NCI-H1436 treated with DMSO at 0.1 percent for 48 hours (cell line): ENCODE results near the gene MEIOSIN.
"Not testable (repeated sequence)": the region's sequence is repeated elsewhere in the genome, so short reads cannot be mapped to it uniquely, and the experiment has no call there.

ENCODE experiments used
- DNase-seq: peaks from one replicate; lab custom pipeline; 2025; lab: John Stamatoyannopoulos, UW

The MEIOSIN gene, protein sequence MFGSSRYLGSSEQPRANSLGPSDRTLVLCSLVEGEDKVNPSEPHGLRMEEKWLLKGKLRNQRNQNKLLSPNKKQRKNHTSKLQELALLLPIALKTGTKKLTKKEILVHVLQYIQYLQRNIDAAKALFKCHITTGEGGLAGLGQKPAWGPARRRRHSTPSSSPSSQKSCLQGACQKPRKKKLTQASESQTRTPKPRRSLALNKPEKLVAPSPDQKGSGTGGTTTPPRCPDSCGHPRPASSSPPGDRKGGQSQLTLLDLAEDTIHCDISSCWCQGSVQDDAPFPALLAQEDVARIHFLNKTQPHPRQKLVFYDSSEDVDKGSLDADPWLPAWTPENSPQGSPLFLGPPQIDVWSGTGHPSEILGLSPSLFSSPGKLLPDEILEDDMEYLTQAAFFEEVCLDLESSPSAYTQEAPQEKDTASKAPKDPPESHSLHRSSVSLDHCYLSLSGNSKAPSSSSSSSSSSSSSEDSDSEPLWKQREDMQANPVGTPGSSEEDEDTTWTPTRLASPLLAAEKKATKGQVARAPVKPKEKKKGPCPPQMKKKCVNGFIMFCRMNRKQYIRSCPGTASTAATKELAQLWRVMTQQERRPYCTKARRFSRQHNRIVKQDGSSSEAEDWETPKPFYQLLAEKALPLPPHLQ

GRCh38 chr19:45733160-45733810, at the start of gene MEIOSIN:
Gene MEIOSIN, plus strand, starts transcription at chr19:45733439. Its CDS starts 1,938 bp downstream, at chr19:45735377.
- no peak for DNase-seq

DNA sequence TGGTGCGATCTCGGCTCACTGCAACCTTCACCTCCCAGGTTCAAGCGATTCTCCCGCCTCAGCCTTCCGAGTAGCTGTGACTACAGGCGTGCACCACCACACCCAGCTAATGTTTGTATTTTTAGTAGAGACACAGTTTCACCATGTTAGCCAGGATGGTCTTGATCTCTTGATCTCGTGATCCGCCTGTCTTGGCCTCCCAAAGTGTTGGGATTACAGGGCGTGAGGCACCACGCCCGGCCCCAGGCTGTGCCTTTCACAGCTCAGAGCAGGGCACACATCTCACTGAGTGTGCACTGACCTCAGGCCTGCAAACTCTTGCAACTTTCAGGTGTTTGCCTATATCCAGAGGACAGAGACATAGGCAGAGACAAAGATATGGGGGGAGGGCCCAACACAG, 48.2 kb upstream of the MEIOSIN start:
- DNase-seq, result not testable (repeated sequence)

- DNase-seq, result no peak
Measured at GRCh38 chr19:45687599-45687998, 45.6 kb upstream of the MEIOSIN start.

DNA sequence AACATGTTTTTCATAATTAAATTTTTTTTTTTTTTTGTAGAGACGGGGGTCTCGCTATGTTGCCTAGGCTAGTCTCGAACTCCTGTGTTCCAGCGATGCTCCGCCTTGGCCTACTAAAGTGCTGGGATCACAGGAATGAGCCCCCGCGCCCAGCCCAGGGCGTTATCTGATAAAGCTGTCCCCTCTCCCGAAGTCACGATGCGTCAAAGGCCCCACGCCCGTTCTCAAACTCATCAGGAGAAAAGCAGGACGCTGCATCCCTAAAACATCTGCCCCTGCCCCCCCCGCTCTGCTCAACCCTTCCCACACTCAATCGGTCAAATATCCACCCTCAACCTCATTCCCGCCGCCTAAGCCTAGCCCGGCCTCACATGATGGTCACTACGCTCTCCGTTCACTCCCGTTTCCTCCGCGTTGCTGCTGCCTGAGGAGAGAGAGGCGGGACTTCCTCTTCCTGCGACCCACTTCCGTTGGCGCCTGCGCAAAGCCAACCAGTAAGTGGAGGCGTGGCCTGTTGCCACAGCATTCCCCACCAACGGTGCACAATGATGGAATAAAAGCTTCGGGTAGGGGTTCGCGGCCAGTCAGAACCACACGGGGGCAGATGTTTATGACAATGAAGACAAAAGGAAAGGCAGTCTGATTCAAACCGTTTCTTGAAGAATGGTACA, 41.6 kb upstream of the MEIOSIN start, which contains the start of gene SNRPD2:
SNRPD2 (minus strand) TSS at position 438 of the 671 bp plus-strand sequence; CDS start at position 373, 65 bp downstream.
- DNase-seq, result peak; percentile 87

GRCh38 chr19:45692187-45693105, 40.8 kb upstream of the MEIOSIN start, which contains the start of gene QPCTL:
Gene QPCTL, plus strand, starts transcription at chr19:45692666. Its CDS starts 38 bp downstream, at chr19:45692704.
- DNase-seq, result peak; percentile 97

- no peak for DNase-seq
Measured at GRCh38 chr19:45693106-45693788, 40.0 kb upstream of the MEIOSIN start.

DNA sequence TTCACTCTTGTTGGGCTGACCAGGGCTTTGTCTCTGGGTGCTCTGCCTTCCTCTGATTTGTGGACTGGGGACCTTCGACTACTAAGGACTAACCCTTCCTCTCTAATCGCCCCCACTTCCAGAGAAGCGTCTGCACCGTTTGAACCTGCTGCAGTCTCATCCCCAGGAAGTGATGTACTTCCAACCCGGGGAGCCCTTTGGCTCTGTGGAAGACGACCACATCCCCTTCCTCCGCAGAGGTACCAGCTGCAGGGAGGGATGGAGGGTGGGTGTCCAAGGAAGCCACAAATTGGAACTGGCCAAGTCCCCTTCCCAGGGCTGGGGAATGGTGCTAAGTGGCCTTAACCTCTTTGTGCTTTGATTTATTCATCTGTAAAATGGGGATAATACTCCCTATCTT, 31.6 kb upstream of the MEIOSIN start:
- no peak for DNase-seq

DNA sequence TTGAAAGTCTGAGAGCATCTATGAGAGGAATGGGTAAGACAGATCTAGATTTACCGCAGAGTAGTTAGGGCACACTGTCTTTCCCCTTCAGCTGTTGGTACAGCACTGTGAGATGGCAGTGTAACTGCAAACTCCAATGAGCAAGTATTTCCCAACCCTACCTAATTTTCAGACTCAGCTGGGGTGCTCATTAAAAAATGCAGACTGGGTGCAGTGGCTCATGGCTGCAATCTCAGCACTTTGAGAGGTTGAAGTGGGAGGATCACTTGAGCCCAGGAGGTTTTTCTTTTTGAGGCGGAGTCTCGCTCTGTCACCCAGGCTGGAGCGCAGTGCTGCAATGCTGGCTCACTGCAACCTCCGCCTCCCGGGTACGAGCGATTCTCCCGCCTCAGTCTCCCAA, 28.1 kb upstream of the MEIOSIN start:
- DNase-seq, result no peak

DNA sequence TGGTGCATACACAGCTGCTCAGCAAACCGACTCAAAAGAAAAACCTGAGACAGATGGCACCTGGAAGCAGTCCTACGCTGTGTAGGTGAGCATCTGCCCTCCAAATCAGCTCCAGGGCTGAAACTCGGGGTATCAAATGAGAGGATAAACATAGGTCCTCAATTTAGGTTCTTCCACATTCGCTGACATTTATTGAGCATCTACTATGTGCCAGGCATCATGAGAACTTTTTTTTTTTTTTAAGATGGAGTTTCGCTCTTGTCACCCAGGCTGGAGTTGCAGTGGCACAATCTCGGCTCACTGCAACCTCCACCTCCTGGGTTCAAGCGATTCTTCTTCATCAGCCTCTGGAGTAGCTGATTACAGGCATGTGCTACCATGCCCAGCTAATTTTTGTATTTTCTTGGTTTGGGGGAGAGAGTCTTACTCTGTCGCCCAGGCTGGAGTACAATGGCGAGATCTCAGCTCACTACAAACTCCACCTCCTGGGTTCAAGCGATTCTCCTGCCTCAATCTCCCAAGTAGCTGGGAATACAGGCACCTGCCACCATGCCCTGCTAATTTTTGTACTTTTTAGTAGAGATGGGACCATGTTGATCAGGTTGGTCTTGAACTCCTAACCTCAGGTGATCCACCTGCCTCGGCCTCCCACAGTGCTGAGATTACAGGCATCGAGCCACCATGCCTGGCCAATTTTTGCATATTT, 27.4 kb upstream of the MEIOSIN start:
- no peak for DNase-seq

- DNase-seq, result no peak
Measured at GRCh38 chr19:45710356-45711130, 22.7 kb upstream of the MEIOSIN start.

GRCh38 chr19:45711851-45712698, 21.2 kb upstream of the MEIOSIN start:
- DNase-seq, result no peak

DNA sequence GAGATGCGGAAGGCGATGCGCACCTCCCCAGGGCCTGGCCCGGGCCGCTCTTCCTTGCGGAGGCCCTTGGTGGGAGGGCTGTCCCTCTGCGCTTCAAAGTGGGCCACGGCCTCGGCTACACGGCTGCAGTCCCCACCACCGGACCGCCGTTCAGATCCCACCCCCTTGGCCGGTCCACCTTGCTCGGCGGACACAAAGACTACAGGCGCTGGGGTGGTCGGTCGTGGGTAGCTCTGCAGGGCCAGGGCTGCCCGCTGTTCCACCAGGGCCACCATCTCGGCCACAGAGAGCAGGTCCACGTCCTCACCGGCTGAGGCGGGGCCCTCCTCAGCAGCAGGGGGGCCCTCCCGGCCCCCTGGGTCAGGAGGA, 20.6 kb upstream of the MEIOSIN start:
- DNase-seq, result no peak

- no peak for DNase-seq
Measured at GRCh38 chr19:45713141-45713540, 20.1 kb upstream of the MEIOSIN start.

DNA sequence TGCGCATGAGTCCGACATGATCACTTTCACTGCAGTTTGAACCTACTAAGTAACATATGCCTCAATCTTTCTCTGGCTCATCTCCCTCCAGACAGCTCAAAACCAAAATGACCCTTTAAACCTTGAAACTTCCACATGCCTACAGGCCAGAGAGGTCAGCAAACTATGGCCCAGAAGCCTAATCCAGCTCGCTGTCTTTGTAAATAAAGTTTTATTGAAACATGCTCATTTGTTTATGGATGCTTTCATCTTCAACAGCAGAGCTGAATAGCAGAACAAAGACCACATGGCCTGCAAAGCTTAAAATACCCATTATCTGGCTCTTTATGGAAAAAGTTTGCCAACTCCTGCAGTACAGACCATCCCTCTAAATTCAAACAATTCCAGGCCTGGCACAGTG, 18.1 kb upstream of the MEIOSIN start:
- no peak for DNase-seq

DNA sequence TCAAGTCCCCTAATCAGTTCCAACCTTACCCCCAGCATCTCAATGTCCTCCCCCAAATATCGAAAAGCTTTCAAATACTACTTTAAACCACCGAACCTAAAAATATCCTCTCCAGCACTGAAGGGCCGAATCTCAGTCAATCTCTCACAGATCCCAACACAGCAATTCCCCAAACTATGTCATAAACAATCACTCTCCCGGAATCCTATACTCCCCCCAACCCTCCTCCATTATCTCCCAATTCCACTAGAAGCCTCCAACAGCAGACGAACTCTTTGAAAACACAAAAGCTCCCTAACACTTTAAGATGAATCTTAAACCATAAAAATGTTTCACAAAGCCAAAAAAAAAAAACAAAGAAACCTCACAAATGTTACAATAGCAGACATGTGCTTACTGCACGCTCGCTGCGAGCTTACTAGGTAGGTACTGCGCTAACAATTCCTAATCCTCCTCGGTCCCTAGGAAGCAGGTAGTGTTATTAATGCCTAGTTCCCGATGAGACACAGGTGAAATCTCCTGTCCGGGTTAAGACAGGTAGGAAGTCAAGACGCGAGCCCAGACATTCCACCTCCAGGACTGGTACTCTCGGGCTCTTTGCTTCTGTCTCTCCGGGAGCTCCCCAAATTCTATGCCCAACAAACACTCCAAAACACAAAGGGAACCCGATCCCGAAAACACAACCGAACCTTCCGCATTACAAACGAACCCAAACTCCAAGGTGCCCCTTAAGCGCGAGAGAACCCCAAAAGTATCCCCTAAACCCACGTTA, 16.7 kb upstream of the MEIOSIN start:
- no peak for DNase-seq

- DNase-seq, result peak; percentile 89
Measured at GRCh38 chr19:45717131-45717982, 15.9 kb upstream of the MEIOSIN start.
